H1 (cell line): ENCODE results near the gene GIGYF2. TPM values are rescaled to one million over a fixed set of nuclear protein-coding genes. Genes with fewer than 3 reads are reported as not detected.

Experiments used
- CEBPB ChIP-seq: IDR thresholded peaks from 2 replicates; pipeline ENCODE4 v1.6.1; 2012; ENCODE audit warnings: low read depth, low read length
- CHD7 ChIP-seq: fragments of 300-600 bp; sonication (generic); IDR thresholded peaks from 2 replicates; pipeline ENCODE4 v1.7.1; 2012; ENCODE audit warnings: low read length, moderate library complexity, mild to moderate bottlenecking, inconsistent platforms; ENCODE audit not compliant: insufficient replicate concordance
- CTBP2 ChIP-seq: IDR thresholded peaks from 2 replicates; pipeline ENCODE4 v1.7.0; 2011; ENCODE audit warnings: borderline replicate concordance, mild to moderate bottlenecking, moderate library complexity, mixed read lengths, low read length; ENCODE audit not compliant: insufficient read depth, insufficient read length
- EZH2 ChIP-seq: fragments of 200-600 bp; sonication (generic); IDR thresholded peaks from 2 replicates; pipeline ENCODE4 v1.7.1; 2012; ENCODE audit warnings: low read depth, mild to moderate bottlenecking, moderate library complexity, low read length, inconsistent platforms; ENCODE audit not compliant: severe bottlenecking
- HDAC2 ChIP-seq, 2 experiments: fragments of 300-600 bp in 1 of 2; sonication (generic) in 1 of 2; IDR thresholded peaks; 2 replicates each; pipeline ENCODE4 v1.6.1; 2011 to 2012; ENCODE audit warnings: low read depth in 2 of 2, low read length in 2 of 2, mild to moderate bottlenecking in 2 of 2, moderate library complexity in 2 of 2, borderline replicate concordance in 1 of 2, inconsistent platforms in 1 of 2
- JUN ChIP-seq: IDR thresholded peaks from 2 replicates; pipeline ENCODE4 v1.6.1; 2011; ENCODE audit warnings: low read depth, mild to moderate bottlenecking, improper control_type of control experiment, low read length
- KDM5A ChIP-seq: fragments of 200-600 bp; IDR thresholded peaks from 2 replicates; pipeline ENCODE4 v1.7.1; 2012; ENCODE audit warnings: mild to moderate bottlenecking, low read length, inconsistent platforms, mixed read lengths
- SIX5 ChIP-seq: IDR thresholded peaks from 2 replicates; pipeline ENCODE4 v1.6.1; 2011; ENCODE audit warnings: mild to moderate bottlenecking, low read depth, low read length
- SRF ChIP-seq: IDR thresholded peaks from 2 replicates; pipeline ENCODE4 v1.6.1; 2011; ENCODE audit warnings: mild to moderate bottlenecking, low read depth, low read length, moderate library complexity
- ZNF274 ChIP-seq: IDR thresholded peaks from 2 replicates; pipeline ENCODE4 v1.7.0; 2012; ENCODE audit warnings: low read length, borderline replicate concordance; ENCODE audit errors: extremely low read depth
- polyA plus RNA-seq, 7 experiments: library from polyadenylated mRNA; depleted of rRNA in 3 of 7; stranded (reverse) in 5 of 7; unstranded in 2 of 7; fragments of >200 nt in 5 of 7; fragments of 200-250 nt in 2 of 7; gene quantifications; 1 replicate in 5 of 7; 2 replicates in 1 of 7; 4 replicates in 1 of 7; pipeline versions ENCODE4 v1.2.1 to v1.2.3, GENCODE V29; 2011 to 2013; ENCODE audit warnings: missing spikeins in 2 of 7, mixed read lengths in 2 of 7
- total RNA-seq: library from RNA; stranded (reverse); fragmentation: NEBNext Ultra II Directional; extraction: Animal tissue kit (Norgen Biotek cat#: 25700); gene quantifications from 2 replicates; pipeline ENCODE4 v1.2.1, GENCODE V29; 2021
- TF ChIP-seq, protein P1 (sequence below): IDR thresholded peaks from 2 replicates; pipeline ENCODE4 v1.6.1; 2012; ENCODE audit warnings: inconsistent platforms

Gene GIGYF2
- total and polyA plus RNA-seq, 2 of the 8 experiments (the other 6 are each of a cell fraction or from before 2014, with no cell fraction given) = 22.3 to 62.0 TPM

GRCh38 chr2:232838406-232838874 lies 141.3 kb downstream of the GIGYF2 start (continued):
- TF ChIP-seq CHD7 (no peak), ZNF274 (no peak), KDM5A (no peak), EZH2 (no peak), SRF (no peak), CEBPB (no peak), CTBP2 (no peak), SIX5 (no peak), JUN (no peak), HDAC2 (IDR thresholded peaks at IDR 0.05; ENCODE audit: borderline replicate concordance in 1 of 2, low read depth in 2 of 2, low read length in 2 of 2) (no peak)
- TF ChIP-seq, protein P1, sequence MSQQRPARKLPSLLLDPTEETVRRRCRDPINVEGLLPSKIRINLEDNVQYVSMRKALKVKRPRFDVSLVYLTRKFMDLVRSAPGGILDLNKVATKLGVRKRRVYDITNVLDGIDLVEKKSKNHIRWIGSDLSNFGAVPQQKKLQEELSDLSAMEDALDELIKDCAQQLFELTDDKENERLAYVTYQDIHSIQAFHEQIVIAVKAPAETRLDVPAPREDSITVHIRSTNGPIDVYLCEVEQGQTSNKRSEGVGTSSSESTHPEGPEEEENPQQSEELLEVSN = no peak
